ENCODE measurements around the gene CTTN. TPM values are rescaled to one million over a fixed set of nuclear protein-coding genes. Genes with fewer than 3 reads are reported as not detected.

Gene CTTN
- total RNA-seq, 1 experiment from 2014 or later, result 533 TPM

DNA sequence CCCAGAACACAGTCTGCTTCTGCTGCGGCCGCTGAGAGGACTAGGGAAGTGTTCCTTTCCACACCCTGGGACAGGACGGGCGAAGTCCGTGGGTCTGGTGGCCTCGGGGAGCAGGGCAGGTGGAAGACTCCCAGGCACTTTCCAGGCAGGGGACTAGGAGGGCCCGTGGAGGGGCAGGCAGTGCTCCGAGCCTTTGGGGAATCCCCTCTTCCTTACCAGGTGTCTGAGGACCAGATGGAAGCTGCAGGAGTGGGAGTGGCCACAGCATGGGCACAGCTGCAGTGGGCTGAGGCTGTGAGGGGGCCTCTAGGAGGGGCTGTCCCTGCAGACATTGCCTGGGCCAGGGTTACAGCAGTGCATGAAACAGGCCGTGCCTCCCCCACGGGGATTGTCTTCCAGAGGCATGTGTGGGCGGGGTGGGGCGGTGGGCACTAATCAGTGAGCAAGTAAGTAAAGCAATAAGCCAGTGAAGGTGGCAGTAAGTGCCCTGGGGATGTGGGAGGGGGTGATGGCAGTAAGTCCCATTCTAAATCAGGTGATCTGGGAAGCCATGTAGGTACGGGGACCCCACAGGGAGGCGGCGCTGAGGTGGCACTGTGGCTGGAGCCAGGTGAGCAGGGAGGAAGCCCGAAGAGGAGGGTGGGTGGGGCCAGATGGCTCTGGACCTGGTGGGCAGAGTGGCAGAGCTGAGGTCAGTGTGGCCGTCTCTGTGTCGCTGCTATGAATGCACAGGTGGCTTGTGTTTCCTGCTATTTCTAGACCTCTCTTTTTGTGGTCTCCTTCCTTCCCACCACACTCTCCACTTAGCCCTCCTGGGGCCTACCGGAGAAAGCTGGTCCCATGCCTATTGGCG lies 66.4 kb downstream of the CTTN start:
- no peak for TF ChIP-seq EZH2 (IDR thresholded peaks at IDR 0.05; ENCODE audit: low read depth)
- TF ChIP-seq, protein P1, sequence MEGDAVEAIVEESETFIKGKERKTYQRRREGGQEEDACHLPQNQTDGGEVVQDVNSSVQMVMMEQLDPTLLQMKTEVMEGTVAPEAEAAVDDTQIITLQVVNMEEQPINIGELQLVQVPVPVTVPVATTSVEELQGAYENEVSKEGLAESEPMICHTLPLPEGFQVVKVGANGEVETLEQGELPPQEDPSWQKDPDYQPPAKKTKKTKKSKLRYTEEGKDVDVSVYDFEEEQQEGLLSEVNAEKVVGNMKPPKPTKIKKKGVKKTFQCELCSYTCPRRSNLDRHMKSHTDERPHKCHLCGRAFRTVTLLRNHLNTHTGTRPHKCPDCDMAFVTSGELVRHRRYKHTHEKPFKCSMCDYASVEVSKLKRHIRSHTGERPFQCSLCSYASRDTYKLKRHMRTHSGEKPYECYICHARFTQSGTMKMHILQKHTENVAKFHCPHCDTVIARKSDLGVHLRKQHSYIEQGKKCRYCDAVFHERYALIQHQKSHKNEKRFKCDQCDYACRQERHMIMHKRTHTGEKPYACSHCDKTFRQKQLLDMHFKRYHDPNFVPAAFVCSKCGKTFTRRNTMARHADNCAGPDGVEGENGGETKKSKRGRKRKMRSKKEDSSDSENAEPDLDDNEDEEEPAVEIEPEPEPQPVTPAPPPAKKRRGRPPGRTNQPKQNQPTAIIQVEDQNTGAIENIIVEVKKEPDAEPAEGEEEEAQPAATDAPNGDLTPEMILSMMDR (conservative IDR thresholded peaks at IDR 0.05), result no peak
- intact Hi-C loops (cut with micrococcal nuclease; ENCODE audit: unreplicated experiment), result no loop called here
- no peaks in the 10 kb centered on the region for H4K20me1 ChIP-seq (ENCODE audit: insufficient read depth)
- DNase-seq, result no peak
- BruUV-seq (replicated peaks), result no TSS peak
- no peaks in the 10 kb centered on the region for H3K79me2 ChIP-seq (ENCODE audit: low read depth)
- no peak overlapping the region for H2AFZ ChIP-seq
- H3K9me3 ChIP-seq (ENCODE audit: insufficient read depth, low read depth), result no peaks in the 10 kb centered on the region
- ChIA-PET CTCF (interaction anchor here (0.6 kb wide), 1 partner anchor 922 kb away, joined by 3 read pairs; no protein-coding TSS in a partner anchor), POLR2A (ENCODE audit: unreplicated experiment) (interaction anchor here (0.6 kb wide), 1 partner anchor 45 kb away, joined by 6 read pairs; no protein-coding TSS in a partner anchor)
- peaks cover 8% of the 10 kb centered on the region; the same call in 1 of the 2 replicates for H3F3A ChIP-seq (ENCODE audit: insufficient read depth, low read depth)
- H3K9me2 ChIP-seq (ENCODE audit: insufficient read depth), result no peaks in the 10 kb centered on the region
- H3K4me2 ChIP-seq, result no peak overlapping the region
- no peak overlapping the region for H3K27ac ChIP-seq
- H3K27me3 ChIP-seq (ENCODE audit: insufficient read depth, low read depth), result no peaks in the 10 kb centered on the region
- H3K4me3 ChIP-seq, result no peak overlapping the region
- no peaks in the 10 kb centered on the region for H3K36me3 ChIP-seq (ENCODE audit: low read depth)
- H3K4me1 ChIP-seq (replicated peaks; ENCODE audit: insufficient read depth), result no peaks in the 10 kb centered on the region

DNA sequence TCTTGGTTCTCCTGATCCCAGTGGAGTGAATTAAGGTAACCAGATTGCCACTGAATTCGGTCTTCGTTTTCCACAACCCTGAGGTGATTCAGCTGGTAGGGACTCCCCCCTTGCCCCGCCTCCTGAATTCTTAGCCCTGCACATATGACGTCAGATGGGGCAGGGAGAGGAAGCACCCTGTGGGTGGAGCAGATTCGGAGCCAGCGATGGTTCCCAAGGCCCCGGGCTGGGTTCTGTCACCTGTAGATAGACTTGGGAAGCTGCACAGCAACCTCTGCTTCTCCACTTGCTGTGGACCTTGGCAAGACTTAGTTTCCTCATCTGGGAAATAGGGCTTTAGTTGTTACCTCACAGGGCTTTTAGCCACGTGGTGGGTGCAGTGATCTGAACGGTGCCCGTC lies 67.8 kb downstream of the CTTN start:
- no peak overlapping the region for H3K4me3 ChIP-seq
- H3K9me3 ChIP-seq (ENCODE audit: insufficient read depth, low read depth), result no peaks in the 10 kb centered on the region
- H3F3A ChIP-seq (ENCODE audit: insufficient read depth, low read depth), result peaks cover 8% of the 10 kb centered on the region; the same call in 1 of the 2 replicates
- no peaks in the 10 kb centered on the region for H4K20me1 ChIP-seq (ENCODE audit: insufficient read depth)
- no peaks in the 10 kb centered on the region for H3K4me1 ChIP-seq (replicated peaks; ENCODE audit: insufficient read depth)
- ChIA-PET POLR2A (ENCODE audit: unreplicated experiment) (no interaction called here), CTCF (interaction anchor here (0.6 kb wide), 1 partner anchor 765 kb away, joined by 20 read pairs; no protein-coding TSS in a partner anchor)
- no peak overlapping the region for H3K4me2 ChIP-seq
- no TSS peak for BruUV-seq (replicated peaks)
- H3K27ac ChIP-seq, result no peak overlapping the region
- H3K36me3 ChIP-seq (ENCODE audit: low read depth), result no peaks in the 10 kb centered on the region
- intact Hi-C loops (cut with micrococcal nuclease; ENCODE audit: unreplicated experiment), result loop anchor here (2.0 kb wide), 1 partner anchor 955 kb away; no protein-coding TSS in a partner anchor
- no peak overlapping the region for H2AFZ ChIP-seq
- no peaks in the 10 kb centered on the region for H3K27me3 ChIP-seq (ENCODE audit: insufficient read depth, low read depth)
- H3K79me2 ChIP-seq (ENCODE audit: low read depth), result no peaks in the 10 kb centered on the region
- no peaks in the 10 kb centered on the region for H3K9me2 ChIP-seq (ENCODE audit: insufficient read depth)
- TF ChIP-seq, protein P1 (conservative IDR thresholded peaks at IDR 0.05), result no peak
- TF ChIP-seq EZH2 (IDR thresholded peaks at IDR 0.05; ENCODE audit: low read depth), result no peak
- peak in 1 of 2 experiments; percentile 35 for DNase-seq

DNA sequence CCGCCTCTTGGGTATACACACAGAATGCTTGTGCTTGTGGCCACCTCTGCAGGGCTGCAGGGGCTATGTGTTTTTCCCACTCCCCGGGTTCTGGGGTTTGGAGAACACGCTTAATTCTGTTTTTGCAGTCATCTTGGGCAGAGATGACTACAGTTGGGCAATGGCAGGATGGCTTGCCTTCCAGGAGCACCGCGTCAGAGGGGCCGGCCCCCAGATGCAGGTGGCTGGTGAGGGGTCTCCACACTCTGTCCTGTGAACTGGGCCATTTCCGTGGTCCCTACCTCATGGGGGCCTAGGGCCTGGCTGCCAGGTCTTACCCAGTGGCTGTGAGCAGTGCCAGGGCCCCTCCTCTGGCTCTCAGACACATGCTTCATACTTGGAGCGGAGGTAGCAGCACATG lies 68.3 kb downstream of the CTTN start:
- H3K9me3 ChIP-seq (ENCODE audit: insufficient read depth, low read depth), result no peaks in the 10 kb centered on the region
- CTCF ChIA-PET, result interaction anchor here (0.6 kb wide), 1 partner anchor 765 kb away, joined by 20 read pairs; no protein-coding TSS in a partner anchor
- no peak overlapping the region for H3K27ac ChIP-seq
- TF ChIP-seq, protein P1 (conservative IDR thresholded peaks at IDR 0.05), result no peak
- TF ChIP-seq EZH2 (IDR thresholded peaks at IDR 0.05; ENCODE audit: low read depth), result no peak
- peaks cover 8% of the 10 kb centered on the region; the same call in 1 of the 2 replicates for H3F3A ChIP-seq (ENCODE audit: insufficient read depth, low read depth)
- DNase-seq, result no peak
- no peak overlapping the region for H3K4me3 ChIP-seq
- no peak overlapping the region for H2AFZ ChIP-seq
- intact Hi-C loops (cut with micrococcal nuclease; ENCODE audit: unreplicated experiment), result loop anchor here (2.0 kb wide), 1 partner anchor 954 kb away; no protein-coding TSS in a partner anchor
- H3K4me1 ChIP-seq (replicated peaks; ENCODE audit: insufficient read depth), result no peaks in the 10 kb centered on the region
- H3K36me3 ChIP-seq (ENCODE audit: low read depth), result no peaks in the 10 kb centered on the region
- H3K4me2 ChIP-seq, result no peak overlapping the region
- no peaks in the 10 kb centered on the region for H3K27me3 ChIP-seq (ENCODE audit: insufficient read depth, low read depth)
- POLR2A ChIA-PET (ENCODE audit: unreplicated experiment), result no interaction called here
- H3K9me2 ChIP-seq (ENCODE audit: insufficient read depth), result no peaks in the 10 kb centered on the region
- no peaks in the 10 kb centered on the region for H4K20me1 ChIP-seq (ENCODE audit: insufficient read depth)
- no peaks in the 10 kb centered on the region for H3K79me2 ChIP-seq (ENCODE audit: low read depth)
- no TSS peak for BruUV-seq (replicated peaks)

Measured in PC-9 (cell line).